Measurements from ENCODE around the gene MAPK1.

GRCh38 chr22:21759093-21759492, 108.4 kb downstream of the MAPK1 start:
- TF ChIP-seq CTCF (IDR thresholded peaks at IDR 0.05; ENCODE audit: low read depth, low read length, poor library complexity, severe bottlenecking) = no peak
- no peak for TF ChIP-seq EZH2phosphoT487 (IDR thresholded peaks at IDR 0.05; ENCODE audit: borderline replicate concordance, low read length)

Measured in DOHH2 (cell line).